Stimulated activated CD8-positive, alpha-beta memory T cell treated with anti-CD3 and anti-CD28 coated beads, Interleukin-7, amount 100 ng/mL, for 48 hours (primary cell): ENCODE data around the gene NAGS.
A peak's percentile ranks its signal among the peaks of the same experiment; 100 is the strongest.
"Not testable (repeated sequence)": the region's sequence is repeated elsewhere in the genome, so short reads cannot be mapped to it uniquely, and the experiment has no call there.

Source experiments
- DNase-seq, 2 donors: peaks; one replicate each; pipeline ENCODE4 v3.0.0-alpha.2; 2020; ENCODE audit warnings: low read depth in 1 of 2; ENCODE audit errors: extremely low read depth in 1 of 2

NAGS gene

DNA sequence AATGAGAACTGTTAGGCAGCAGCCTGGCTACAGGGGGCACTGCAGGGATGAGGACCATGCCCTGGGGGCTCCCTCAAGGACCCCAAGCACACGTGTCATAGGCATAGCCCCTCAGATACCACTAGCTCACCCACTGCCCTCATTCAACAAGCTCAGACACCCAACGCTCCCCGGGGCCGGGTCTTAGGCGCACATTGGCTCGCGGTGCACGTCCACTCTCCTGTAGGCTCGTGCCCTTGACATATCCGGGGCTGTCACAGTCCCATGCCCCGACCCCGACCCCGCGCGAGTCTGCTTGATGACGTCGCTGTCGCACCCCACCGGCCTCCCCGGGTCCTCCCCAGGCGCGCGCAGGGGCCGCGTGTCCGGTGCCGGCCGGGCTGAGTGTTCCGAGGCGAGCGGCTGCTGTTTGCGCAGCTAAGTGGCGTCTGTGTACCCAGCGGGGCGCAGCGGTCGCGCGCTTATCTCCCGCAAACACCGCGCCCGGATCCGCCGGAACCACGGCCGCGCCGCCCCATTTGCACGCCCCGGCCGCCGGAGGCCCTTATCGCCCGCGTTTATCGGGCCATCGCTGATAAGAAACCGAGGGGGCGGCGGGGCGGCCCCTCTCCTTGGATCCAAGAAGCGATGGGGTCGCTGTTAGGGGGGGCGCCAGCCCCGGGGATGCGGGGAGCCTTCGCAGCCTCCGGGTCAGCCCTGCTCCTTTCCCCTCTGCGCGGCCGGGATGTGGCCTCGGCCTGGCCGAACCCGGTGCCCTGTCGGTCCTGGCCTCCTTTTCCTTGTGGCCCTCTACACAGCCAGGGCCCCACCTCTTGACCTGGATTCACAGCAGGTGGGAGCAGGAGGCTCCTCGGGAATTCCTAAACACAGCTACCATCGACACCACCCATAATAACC lies 20.7 kb upstream of the NAGS start:
- no peak for DNase-seq

DNA sequence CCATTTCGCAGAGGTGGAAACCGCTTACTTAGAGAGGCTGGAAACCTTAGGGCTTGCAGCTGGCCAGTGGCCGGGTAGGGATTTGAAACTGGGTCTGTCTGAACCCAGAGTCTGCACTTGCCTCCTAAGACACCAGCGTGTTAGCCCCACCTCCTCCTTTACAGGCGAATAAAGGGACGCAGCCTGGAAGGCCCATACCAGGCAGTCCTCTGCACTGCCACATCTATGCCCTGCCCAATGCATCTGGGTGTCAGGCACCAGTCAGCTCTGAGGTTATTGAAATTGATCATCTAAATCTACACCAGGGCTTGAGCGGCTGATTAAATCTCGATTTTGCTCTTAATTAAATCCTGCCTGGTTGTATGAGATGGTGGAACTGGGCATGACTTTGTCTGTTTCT lies 19.9 kb upstream of the NAGS start:
- no peak for DNase-seq

DNA sequence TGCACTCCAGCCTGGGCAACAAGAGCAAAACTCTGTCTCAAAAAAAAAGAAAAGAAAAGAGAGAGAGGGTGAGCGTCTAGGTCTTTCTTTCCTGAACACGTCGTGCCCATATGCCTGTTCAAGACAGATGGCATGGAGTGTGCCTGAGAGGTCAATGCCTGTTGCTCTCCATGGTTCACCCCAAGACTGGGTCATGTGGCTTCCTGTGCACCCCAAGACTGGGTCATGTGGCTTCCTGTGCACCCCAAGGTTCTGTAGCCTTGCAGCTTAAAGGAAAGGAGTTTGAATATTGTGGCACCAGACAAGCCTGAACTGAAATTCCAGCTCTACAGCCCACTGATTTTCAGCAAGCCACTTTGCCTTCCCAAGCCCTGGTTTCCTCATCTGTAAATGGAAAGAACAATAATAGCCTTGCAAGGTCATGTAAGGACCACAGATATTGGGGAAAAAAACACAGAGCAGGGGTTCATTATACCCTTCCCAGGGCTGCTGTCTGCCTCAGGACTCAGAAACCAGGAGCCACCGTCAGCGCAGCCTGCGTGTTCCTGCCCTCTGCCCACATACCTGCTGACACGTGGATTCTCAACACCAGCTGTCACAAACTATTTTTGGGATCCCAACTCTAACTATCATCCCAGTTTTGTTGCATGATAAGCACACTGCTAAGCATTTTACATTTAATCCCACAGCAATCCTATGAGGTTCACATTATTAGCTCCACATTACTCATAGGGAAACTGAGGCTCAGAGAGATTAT lies 18.0 kb upstream of the NAGS start:
- DNase-seq, result no peak

DNA sequence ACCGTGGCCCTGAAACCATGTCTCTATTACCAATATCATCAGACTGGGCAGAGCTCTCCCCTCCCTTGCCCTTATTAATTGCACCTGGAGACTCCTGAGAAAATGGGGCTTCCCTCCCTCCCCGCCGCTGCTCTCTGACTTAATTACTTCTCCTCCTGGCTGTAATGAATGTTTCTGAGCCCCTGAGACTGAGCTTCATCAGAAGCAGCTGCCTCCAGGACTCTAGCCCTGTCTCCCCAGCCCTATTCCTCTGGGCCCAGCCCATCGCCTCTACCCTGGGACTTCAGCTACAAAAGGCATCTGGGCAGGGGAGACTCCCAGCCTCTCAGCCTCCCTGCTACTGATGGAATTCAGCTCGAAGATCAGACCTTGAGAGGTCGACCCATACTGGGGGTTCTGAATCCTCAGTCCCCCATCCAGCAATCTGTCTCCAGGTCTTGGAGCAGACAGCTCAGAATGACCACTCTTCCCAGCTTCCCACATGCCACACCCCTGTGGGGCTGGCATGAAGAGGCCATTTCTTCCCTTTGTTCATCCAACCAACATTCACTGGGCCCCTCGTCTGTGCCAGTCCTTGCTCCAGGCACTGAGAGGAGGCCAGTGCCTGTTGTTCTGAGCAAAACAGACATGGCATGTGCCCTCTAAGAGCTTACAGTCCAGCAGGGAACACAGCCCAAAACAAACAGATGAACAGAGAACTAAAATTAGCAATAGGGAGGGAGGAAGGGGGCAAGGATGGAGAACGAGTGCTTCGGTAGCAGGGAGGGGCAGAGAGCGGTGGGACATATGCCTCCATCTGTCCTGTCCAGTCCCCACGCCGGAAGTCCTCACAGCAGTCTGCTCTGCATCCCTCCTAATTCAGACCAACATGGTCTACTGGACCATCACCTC lies 17.0 kb upstream of the NAGS start:
- no peak for DNase-seq

DNA sequence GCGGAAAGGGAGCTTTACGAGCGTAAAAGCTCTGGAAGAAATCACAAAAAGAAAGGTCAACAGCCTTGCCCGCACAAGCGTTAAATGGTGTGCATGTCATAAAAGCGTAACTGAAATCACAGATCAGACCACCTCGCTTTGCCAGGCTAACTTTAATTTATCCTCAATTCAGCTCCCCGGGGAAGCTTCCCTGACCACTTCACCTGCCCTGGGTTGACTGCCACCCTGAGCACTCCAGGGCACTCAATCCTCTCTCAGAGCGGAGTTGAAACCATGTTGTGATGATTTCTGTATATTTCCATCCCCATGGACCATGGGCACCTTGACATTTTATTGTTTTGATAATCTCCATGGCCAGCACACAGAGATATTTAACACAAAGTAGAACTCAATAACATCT lies 16.1 kb upstream of the NAGS start:
- DNase-seq, result no peak

DNA sequence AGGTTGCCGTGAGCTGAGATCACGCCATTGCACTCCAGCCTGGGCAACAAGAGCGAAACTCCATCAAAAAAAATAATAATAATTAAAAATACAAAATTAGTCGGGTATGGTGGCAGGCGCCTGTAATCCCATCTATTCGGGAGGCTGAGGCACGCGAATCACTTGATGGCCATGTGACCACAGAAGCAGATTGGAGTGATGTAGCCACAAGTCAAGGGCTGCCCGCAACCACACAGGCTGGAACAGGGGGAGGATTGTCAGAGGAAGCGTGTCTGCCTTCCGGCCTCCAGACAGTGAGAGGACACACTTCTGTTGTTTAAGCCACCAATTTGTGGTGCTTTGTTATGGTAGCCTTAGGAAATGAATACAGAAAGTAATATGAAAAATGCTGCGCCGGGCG lies 11.8 kb upstream of the NAGS start:
- DNase-seq, result no peak

DNA sequence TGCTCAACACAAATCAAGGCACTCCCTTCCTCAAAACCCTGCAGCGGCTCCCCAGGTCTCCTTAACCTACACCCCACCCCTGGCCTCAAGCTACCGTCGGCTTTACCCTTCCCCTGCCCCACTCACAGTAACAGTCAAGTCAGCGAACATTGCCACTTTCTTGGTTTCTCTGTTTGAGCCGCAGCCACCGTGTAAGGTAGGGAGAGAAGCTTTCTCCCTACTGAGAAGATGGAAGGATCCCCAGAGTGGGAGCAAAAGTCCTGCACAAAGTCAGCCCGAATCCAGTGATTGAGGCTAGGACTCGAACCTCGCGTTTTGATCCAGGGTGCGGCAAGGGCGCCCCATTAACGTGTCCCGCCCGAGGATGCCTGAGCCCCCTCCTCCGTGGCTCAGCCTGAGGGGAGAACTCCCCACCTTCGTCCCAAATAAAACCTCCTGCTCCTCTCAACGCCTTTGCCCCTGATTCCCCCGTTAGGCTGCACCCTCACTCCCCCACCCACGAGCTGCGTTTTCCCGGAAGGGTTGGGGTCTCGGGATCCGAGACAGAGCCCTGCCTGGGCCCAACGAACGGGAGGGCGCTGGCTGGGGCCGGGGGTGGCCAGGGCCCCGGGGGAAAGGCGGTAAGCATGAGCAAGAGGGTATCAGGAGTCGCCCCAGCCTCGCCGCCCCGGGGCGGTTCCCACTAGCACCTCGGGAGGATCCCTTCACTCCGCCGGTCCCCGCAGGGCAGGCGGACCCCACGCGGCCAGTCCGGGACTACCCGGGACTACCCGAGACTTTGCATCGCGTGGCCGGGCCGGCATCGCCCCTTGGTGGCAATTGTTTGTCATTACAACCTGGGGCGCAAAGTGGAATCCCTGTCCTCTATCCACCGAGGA lies 9.9 kb upstream of the NAGS start:
- DNase-seq, result peak in 1 of 2 donors; percentile 37

DNA sequence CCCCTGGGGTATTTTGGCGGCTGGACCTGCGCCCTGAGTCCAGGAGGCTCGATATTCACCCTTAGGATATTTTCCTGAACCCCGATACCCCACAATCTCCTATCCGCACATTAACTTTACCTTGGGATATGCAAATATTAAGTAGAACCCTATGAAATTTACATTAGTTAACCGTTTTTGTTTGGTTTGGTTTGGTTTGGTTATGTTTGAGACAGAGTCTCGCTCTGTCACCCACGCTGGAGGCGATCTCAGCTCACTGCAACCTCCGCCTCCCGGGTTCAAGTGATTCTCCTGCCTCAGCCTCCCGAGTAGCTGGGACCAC lies 9.3 kb upstream of the NAGS start:
- no peak for DNase-seq

DNA sequence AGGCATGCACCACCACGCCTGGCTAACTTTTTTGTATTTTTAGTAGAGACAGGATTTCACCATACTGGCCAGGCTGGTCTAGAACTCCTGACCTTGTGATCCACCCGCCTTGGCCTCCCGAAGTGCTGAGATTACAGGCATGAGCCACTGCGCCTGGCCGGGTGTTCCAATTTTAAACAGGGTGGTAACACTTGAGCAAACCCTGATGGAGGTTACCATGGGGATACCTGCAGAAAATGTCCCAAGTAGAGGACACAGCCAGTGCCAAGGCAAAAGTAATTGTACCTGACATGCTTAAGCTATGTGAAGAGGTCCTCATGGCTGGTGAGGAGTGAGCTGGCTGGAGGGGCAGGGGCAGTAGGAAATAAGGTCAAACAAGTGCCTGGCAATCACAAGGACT lies 7.2 kb upstream of the NAGS start:
- not testable (repeated sequence) for DNase-seq

DNA sequence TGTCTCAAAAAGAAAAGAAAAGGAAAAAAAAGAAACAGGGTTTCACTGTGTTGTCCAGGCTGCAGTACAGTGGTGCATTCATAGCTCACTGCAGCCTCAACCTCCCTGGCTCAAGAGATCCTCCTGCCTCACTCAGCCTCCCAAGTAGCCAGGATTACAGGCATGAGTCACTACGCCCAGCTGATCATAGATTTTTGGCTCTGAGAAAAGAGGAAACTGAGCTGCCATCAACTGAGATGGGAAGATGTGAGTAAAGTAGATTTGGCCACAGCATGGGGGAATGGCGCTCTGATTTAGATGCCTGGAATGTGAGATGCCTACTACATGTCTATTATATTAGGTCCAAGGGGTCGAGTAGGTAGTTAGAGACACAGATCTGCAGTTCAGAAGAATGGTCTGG lies 5.9 kb upstream of the NAGS start:
- DNase-seq, result no peak

DNA sequence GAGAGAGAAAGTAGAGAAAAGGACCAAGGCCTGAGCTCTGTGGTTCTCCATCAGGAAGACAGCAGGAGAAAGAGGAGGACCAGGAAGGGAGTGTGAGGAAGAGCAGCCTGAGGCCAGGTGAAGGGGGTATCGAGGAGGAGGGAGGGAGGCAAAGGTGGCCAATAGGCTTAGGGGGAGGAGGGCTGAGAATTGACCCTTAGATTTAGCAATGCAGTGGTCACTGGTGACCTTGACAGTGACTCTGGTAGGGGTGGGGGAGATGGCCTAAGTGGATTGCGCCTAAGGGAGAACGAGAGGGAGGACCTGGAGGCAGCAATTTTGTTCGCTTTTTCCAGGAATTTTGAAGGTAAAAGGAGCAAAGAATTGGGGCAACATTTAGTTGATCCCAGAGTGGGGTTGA lies 5.4 kb upstream of the NAGS start:
- no peak for DNase-seq

DNA sequence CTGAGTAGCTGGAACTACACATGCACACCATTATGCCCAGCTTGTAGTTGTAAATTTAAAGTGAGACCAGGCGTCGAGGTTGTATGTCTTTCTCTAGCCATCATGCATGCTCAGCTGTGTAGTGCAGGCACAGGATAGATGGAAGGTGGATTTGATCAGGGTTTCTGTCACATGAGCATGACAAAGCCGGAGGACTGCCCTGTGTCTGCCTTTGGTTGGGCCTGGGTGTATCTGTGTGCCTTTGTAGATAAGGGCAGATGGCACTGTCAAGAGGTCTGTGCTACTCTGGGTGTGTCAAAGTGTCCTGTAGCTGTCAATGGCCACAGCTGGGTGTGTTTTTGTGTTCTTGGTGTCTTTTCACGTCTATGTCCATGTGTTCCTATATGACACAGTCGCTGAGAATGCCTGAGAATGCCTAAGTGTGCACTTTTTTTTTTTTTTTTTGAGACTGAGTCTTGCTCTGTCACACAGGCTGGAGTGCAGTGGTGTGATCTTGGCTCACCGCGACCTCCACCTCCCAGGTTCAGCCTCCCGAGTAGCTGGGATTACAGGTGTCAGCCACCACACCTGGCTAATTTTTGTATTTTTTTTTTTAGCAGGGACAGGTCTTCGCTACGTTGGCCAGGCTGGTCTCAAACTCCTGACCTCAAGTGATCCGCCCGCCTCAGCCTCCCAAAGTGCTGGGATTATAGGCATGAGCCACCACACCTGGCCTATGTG lies 4.1 kb upstream of the NAGS start:
- no peak for DNase-seq

DNA sequence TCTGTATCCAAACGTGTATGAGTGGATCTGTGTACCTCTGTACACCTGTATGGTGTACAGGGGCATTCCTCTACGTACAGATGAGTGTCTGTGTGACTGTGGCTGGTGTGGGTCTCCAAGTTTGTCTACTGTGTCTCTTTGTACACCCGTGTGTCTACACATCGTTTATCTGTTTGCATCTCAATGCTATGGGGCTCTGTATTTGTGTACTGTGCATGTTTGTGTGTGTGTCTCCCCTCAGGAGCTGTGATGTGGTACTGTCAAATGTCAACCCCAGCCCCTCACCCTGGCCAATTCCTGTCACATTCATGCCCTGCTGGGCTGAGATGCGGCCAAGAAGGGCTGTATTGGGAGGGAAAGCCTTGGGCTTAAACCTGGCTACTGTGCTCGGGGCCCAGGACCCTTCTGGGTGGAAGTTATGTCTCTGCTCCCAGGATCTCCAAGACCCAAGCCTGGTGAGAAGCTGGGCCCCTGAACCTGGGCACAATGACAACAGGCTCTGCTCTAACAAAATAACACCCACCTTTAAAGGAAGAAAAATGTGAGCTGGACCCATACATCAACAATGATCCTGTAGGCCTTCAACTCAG lies 3.5 kb upstream of the NAGS start:
- DNase-seq, result no peak

DNA sequence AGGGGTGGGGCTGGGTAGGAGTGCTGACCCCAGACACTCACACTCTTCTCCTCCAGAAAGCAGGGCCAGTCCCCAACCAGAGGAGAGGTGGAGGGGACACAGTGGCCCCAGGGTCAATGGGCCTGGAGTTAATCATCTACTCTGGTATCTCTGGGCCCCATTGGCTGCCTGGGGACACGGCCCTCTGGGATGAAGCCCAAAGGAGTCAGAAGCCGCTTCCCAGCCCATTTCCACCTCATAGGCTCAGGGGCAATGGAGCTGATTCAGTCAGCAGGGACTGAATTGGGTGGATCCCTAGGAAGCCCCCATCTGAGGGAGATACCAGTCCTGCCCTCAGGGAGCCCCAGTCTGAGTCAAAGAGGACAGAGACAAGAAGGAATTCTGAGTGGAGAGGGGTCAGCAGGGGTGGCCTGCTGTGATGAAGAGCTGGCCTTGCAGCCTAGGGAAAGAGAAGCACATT lies 2.9 kb upstream of the NAGS start:
- DNase-seq, result no peak

DNA sequence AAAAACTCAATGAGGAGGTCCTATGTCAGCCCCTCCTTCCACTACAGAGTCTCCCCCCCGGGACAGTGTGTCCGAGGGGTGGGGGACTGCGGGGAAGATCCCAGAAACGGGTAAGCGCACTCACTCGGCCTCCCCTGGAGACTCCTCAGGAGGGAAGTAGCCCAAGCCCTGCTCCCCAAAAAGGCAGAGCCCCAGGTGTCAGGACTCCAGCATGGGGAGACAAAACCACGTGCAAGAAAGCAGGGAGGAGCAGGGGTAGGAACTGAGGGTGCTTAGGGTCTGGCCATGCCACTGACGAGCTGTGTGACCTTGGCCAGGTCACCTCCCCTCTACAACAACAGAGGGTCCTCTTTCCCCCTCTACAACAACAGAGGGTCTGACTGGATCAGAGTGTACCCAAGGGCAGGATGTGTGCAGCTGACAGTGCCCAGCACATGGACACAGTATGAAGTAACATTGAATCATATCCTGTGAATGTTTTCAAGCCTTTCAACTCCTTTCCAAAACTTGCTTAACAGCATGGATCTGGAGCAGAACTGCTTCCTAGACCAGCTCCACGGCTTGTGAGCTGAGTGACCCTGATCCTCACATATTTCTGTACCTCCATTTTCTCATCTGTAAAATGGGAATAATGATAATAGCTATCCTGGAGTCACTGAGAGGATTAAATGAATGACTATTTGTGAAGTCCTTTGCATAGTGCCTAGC lies 2.1 kb upstream of the NAGS start:
- DNase-seq, result no peak

DNA sequence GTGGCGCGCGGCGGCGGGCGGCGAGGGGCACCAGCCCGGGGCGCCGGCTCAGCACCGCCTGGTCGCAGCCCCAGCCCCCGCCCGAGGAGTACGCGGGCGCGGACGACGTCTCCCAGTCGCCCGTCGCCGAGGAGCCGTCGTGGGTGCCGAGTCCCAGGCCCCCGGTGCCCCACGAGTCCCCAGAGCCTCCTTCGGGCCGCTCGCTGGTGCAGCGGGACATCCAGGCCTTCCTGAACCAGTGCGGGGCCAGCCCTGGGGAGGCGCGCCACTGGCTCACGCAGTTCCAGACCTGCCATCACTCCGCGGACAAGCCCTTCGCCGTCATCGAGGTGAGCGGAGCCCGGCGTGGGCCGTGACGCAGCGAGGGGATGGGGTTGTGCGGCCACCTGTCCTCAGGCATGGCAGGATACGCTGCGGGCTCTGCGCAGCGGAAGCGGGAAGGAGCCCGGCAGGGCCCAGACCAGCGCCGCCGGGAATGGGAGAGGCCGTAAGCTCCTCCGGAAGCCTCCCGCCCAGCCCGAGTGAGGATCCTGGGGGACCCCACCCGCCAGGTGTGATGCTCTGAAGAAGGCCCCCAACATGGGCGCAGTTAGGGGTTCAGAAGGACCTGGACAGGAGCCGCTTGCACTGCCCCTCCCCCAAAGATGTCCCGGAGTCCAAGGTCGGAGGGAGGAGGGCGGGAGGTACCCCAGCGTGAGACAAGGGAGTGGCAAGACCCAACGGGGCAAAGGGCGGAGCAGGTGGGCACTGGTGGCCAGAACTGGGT lies 522 bp downstream of the NAGS start:
- DNase-seq, result no peak

DNA sequence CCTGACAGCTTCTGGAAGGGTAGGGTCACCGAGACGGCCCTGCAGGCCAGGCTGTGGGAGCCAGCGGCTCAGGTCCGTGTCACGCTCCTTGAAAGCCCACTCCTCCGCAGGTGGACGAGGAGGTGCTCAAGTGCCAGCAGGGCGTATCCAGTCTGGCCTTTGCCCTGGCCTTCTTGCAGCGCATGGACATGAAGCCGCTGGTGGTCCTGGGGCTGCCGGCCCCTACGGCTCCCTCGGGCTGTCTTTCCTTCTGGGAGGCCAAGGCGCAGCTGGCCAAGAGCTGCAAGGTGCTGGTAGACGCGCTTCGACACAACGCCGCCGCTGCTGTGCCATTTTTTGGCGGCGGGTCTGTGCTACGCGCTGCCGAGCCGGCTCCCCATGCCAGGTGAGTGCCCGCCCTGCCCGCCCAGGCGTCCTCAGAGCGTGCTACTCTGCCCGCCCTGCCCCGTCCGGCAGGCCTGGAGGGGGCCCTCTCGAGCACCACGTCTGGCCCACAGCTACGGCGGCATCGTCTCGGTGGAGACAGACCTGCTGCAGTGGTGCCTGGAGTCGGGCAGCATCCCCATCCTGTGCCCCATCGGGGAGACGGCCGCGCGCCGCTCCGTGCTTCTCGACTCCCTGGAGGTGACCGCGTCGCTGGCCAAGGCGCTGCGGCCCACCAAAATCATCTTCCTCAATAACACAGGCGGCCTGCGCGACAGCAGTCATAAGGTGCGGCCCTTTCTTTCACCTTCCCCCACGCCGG lies 1.3 kb downstream of the NAGS start:
- peak in 1 of 2 donors; percentile 25 for DNase-seq
